ENCODE results near the gene SYNJ2. TPM values are rescaled to one million over a fixed set of nuclear protein-coding genes. Genes with fewer than 3 reads are reported as not detected.

SYNJ2 gene
- total RNA-seq, 1 donor from 2014 or later = 12.3 TPM

GRCh38 chr6:158020811-158021210, 39.1 kb downstream of the SYNJ2 start:
- no peak for DNase-seq
- intact Hi-C loops (cut with micrococcal nuclease) = no loop called here
- Histone ChIP-seq H3K27ac (replicated peaks) (no peak overlapping the region), H3K27me3 (ENCODE audit: low read depth) (no peaks in the 10 kb centered on the region), H3K4me1 (peaks cover 28% of the 10 kb centered on the region), H3K36me3 (no peaks in the 10 kb centered on the region), H3K4me3 (no peak overlapping the region), H3K9me3 (replicated peaks) (no peaks in the 10 kb centered on the region)
- no peak for TF ChIP-seq CTCF (IDR thresholded peaks at IDR 0.05; ENCODE audit: borderline replicate concordance)

- intact Hi-C loops (cut with micrococcal nuclease) = no loop called here
- TF ChIP-seq CTCF (IDR thresholded peaks at IDR 0.05; ENCODE audit: borderline replicate concordance) = no peak
- Histone ChIP-seq H3K27me3 (ENCODE audit: low read depth) (no peaks in the 10 kb centered on the region), H3K4me1 (peaks cover 33% of the 10 kb centered on the region), H3K4me3 (no peak overlapping the region), H3K27ac (replicated peaks) (no peak overlapping the region), H3K9me3 (replicated peaks) (no peaks in the 10 kb centered on the region), H3K36me3 (no peaks in the 10 kb centered on the region)
- peak; percentile 5 for DNase-seq
Measured at GRCh38 chr6:158021376-158021775, 39.7 kb downstream of the SYNJ2 start.

- no peak overlapping the region for H3K27ac ChIP-seq (replicated peaks)
Measured at GRCh38 chr6:158021814-158022748, 40.4 kb downstream of the SYNJ2 start.

GRCh38 chr6:158022749-158023596, 41.3 kb downstream of the SYNJ2 start:
- Histone ChIP-seq H3K27me3 (ENCODE audit: low read depth) (no peaks in the 10 kb centered on the region), H3K4me1 (peaks cover 45% of the 10 kb centered on the region), H3K36me3 (no peaks in the 10 kb centered on the region), H3K27ac (replicated peaks) (no peak overlapping the region), H3K4me3 (no peak overlapping the region), H3K9me3 (replicated peaks) (no peaks in the 10 kb centered on the region)
- peak; percentile 8 for DNase-seq
- intact Hi-C loops (cut with micrococcal nuclease) = no loop called here
- no peak for TF ChIP-seq CTCF (IDR thresholded peaks at IDR 0.05; ENCODE audit: borderline replicate concordance)

More at GRCh38 chr6:158021814-158022748, 40.4 kb downstream of the SYNJ2 start:
- H3K9me3 ChIP-seq (replicated peaks) = no peaks in the 10 kb centered on the region
- H3K36me3 ChIP-seq = no peaks in the 10 kb centered on the region
- intact Hi-C loops (cut with micrococcal nuclease) = no loop called here
- DNase-seq = peak; percentile 10
- H3K27me3 ChIP-seq (ENCODE audit: low read depth) = no peaks in the 10 kb centered on the region
- no peak for TF ChIP-seq CTCF (IDR thresholded peaks at IDR 0.05; ENCODE audit: borderline replicate concordance)
- peaks cover 40% of the 10 kb centered on the region for H3K4me1 ChIP-seq
- no peak overlapping the region for H3K4me3 ChIP-seq

GRCh38 chr6:158023597-158023939, 41.9 kb downstream of the SYNJ2 start:
- no peak for TF ChIP-seq CTCF (IDR thresholded peaks at IDR 0.05; ENCODE audit: borderline replicate concordance)
- Histone ChIP-seq H3K4me3 (no peak overlapping the region), H3K36me3 (no peaks in the 10 kb centered on the region), H3K27ac (replicated peaks) (no peak overlapping the region), H3K4me1 (peaks cover 45% of the 10 kb centered on the region), H3K9me3 (replicated peaks) (no peaks in the 10 kb centered on the region), H3K27me3 (ENCODE audit: low read depth) (no peaks in the 10 kb centered on the region)
- no peak for DNase-seq
- intact Hi-C loops (cut with micrococcal nuclease) = no loop called here

Measured in left ventricle myocardium inferior (tissue), 1 donor.